ENCODE data around the gene HDGFL2.
A peak's percentile ranks its signal among the peaks of the same experiment; 100 is the strongest.
"Not testable (repeated sequence)": the region's sequence is repeated elsewhere in the genome, so short reads cannot be mapped to it uniquely, and the experiment has no call there.

HDGFL2 gene

DNA sequence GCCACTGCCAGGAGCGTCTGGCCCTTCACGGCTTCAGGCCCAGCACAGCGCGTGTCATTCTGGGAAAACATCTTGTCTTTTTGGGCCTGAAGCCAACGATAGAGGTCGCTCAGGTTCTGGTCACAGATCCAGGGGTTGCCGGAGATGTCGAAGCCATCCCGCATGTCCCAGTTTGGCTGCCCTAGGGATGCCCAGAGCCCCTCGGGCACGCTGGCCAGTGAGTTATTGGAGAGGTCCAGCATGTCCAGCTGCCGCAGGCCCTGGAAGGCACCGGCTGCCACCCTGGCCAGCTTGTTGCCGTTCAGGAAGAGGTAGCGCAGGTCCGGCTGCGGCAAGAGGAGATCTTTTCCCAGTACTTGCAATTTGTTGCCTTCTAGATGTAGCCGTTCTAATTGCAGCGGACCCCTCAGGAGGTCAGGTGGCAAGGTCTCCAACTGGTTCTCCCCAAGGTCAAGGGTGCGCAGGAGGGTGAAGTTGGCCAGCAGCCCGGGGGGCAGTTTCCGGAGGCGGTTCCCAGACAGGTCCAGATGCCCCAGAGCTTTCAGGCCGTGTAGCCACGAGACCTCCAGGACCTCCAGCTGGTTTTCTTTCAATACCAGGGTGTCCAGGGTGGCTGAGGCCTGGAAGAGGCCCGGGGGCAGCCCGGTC, 66.0 kb downstream of the HDGFL2 start:
- no peak for DNase-seq

DNA sequence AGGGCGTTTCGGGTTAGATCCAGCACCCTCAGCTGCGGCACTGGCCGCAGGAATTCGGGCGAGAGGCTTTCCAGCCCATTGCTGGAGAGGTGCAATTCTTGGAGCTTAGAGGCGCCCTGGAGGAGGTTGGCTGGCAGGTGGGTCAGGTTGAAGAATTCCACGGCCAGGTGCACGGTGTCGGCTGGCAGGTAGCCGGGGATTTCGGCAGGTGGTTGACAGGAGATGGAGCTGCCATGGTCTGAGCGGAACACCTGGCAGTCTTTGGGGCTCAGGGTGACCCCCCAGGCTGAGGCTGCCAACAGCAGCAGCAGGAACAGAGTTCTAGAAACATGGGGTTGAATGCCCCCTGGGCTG, 66.5 kb downstream of the HDGFL2 start:
- no peak for DNase-seq

DNA sequence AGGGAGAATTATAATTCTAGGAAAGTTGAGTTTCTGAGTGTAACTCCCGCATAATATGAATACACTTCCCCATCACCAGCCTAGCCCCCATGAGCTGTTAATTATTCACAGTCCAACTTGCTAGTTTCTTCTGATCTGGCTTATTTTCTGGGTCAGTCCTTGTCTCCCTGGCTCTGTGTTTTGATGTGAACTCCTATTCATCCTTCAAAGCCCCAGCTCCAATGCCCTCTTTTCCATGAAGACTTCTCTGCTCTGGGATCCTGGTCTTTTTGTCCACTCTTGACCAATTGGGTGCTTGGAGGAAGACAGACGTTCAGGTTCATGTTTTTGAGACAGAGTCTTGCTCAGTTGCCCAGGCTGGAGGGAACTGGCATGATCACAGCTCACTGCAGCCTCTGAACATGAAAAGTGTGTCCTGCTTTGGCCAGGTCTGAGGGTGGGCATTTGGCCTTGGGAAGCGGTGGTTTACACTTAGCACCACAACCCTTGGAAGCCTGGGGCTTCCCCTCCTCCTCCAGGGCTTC, 67.1 kb downstream of the HDGFL2 start:
- no peak for DNase-seq

DNA sequence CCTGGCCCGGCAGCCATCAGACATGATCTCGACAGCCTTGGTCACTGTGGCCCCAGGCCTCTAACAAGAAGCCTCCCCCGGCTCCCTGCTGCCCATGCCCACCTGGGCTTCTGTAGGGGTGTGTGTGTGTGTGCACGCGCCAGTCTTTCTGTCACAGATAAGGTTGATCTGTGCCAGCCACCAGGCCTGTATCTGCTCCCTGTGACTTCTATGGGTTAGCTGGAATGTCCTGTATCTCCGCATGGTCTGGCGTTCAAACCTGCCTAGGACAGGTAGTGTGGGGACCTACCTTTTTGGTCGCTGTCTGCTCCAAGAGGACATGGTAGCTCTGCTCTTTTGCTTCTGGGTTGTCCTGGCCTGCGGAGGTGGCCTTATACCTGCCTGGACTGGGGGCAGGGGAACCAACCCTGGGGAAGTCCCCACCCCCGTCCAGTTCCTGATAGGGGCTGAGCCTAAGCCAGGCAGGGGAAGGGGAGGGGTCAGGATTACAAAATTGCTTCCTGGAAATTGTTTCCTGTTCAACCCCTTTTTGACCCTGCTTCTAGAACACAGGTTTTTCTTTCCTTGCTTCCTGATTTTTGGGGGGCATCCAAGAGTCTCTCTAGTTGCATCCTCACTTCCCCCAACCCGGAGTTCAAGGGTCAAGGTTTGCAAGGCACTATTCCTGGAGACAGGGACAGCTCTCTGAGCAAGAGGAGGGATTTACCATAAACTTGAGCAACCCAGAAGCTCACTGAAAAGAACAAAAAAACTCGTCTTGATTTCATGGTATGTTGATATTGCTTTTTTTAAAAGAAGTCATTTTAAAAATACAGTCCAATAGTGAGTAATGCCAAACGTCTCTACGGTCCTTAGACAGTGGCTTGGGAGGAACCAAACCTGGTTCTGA, 67.8 kb downstream of the HDGFL2 start, which contains the start of gene LRG1:
LRG1 (minus strand) TSS at position 344 of the 889 bp plus-strand sequence; CDS start at position 321, 23 bp downstream.
- DNase-seq: peak; percentile 16

DNA sequence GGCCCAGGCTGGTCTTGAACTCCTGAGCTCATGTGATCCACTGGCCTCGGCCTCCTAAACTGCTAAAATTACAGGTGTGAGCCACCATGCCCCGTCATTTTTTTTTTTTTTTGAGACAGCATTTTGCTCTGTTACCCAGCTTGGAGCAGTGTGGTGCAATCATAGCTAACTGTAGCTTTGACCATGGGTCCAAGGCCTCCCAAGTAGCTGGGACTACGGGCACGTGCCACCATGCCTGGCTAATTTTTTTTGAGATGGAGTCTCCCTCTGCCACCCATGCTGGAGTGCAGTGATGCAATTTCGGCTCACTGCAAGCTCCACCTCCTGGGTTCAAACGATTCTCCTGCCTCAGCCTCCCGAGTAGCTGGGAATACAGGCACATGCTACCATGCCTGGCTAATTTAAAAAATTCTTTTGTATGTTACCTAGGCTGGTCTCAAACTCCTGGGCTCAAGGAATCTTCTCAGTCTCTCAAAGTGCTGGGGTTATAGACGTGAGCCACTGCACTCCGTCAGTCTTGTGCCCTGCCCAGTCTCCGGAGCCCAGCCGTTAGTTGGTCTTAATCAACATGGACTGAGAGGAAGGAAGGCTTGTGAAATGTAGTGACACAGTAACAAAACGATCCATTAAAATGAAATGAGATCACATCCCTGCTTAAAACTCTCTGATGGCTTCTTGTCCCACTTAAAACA, 69.2 kb downstream of the HDGFL2 start:
- DNase-seq: no peak

DNA sequence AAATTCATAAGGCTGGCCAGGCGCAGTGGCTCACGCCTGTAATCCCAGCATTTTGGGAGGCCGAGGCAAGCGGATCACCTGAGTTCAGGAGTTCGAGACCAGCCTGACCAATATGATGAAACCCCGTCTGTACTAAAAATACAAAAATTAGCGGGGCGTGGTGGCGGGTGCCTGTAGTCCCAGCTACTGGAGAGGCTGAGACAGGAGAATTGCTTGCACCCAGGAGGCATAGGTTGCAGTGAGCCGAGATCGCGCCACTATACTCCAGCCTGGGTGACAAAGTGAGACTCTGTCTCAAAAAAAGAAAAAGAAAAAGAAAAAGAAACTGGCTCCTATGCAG, 69.7 kb downstream of the HDGFL2 start:
- not testable (repeated sequence) for DNase-seq

DNA sequence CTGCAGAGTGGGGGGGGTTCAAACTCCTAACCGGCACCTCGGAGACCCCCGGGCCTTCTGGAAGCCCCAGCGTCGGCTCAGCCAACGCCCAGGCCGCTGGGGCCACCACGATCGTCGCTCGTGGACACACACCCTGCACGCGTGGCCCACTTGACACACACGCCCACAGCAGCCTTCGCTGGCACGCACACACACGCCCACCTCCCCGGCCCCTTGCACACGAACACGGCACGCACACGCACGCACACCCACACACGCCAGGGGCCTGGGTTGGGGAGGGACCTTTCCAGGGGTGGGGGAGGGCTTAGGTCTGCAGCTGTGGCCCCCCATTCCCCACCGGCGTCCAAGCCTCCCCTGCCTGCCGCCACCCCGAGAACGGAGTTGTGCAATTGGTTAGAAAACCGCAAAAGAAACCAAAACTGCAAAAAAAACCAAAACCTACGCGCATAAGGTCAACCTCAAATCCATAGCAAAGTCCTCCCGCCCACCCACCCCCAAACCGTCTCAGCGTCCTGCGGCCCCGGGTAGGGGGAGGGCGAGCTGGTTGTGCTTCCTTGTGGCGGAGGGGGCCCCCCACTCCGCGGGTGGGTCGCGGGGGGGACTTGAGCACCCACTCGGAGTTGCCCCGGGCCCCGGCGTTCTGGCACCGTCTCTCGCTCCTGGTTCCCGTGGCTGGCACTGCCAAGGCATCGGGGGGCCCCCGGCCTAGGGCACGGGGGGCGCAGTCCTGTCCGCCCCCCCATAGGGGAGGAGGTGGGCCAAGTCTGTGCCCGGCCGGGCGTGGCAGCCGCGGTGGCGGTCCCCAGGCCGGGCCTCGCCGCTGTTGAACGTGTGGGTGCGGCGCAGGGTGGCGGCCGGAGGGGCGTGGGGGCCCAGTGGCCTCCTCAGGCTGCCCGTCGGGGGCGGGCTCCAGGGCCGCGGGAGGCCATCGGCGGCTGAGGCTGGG, 71.1 kb downstream of the HDGFL2 start:
- no peak for DNase-seq

DNA sequence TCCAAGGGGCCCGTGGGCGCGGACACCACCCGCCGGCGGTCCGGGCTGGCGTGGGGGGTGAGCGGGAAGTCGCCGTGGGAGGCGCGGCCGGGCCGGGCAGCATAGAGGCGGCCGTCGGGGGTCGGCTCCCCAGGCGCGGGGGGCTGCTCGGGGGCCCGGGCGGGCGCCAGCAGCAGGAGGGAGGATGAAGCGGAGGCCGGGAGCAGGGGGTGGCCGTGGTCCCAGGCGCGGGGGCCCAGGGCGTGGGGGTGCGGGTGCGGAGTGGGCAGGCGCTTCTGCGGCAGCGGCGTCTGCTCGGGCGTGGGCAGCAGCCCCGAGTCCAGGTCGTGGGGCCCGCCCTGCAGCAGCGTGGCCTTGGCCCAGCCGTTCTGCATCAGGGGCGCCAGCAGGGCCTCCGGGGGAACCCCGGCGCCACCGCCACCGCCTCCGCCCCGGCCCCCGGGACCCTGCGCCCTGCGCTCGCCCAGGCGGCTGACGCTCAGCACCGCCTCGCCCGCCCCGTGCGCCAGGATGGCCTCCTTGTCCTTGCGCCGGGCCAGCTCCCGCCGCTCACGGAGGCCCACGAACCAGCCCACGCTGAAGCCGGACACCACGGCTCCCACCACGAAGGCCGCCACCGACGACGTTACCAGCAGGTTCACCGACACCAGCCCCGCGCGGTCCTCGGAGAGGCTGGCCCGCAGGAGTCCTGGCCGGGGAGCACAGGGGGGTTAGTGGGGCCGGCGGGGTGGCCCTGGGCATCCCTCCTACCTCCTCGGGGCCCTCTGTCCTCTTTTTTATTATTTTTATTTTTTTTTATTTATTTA, 71.9 kb downstream of the HDGFL2 start:
- no peak for DNase-seq

DNA sequence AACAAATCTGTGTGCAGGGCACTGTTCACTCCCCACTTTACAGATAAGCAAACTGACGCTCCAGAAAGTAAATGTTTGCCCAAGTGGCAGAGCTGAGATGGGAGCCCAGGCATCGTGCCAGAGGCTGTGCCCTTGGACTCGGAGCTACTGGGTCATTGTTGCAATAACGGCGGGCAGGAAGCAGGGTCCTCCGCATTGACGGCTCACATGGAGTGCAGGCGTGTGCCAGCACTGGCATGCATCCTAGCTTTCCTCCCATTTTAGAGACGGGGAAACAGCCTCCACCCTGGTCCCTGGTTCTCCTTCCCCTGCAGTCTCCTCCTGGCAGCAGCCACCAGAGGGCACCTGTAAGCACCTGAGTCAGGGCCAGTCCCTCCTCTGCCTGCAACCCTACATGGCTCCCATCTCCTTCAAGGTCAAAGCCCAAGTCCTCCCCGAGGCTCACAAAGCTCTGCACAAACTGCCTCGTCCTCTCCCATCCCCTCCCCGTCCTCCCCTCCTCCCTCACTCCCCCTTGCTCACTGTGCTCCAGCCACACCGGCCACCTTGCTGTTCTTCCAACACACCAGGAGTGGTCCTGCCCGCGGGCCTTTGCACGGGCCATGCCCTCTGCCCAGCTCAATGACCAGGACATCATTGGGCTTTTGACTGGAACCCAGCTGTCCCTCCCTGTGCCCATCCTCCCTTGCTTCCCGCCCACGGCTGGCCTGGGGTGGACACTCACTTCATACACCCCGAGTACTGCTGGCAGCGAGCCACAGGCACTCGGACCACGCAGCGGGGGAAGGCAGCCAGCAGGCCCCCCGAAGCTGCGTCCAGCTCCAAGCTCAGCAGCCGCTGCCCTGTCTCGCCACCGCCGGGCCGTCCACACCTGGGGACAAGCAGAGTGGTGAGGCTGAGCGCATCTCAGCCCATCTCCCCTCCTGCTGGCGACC, 75.5 kb downstream of the HDGFL2 start:
- peak; percentile 18 for DNase-seq

DNA sequence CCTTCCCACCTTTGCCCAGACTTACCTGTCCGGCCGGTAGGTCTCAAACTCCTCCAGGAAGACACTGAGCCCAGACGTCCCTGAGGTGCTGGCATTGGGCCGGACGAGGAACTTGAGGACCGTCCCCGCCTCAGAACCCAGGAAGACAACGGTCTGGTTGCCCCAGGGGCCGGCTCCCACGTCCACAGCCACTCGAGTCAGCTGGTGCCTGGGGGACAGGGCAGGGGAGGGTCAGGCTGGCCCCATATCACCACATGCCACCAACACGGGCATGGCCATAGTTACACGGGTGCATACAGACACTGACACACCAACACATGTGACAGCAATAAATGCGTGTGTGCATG, 76.1 kb downstream of the HDGFL2 start:
- no peak for DNase-seq

DNA sequence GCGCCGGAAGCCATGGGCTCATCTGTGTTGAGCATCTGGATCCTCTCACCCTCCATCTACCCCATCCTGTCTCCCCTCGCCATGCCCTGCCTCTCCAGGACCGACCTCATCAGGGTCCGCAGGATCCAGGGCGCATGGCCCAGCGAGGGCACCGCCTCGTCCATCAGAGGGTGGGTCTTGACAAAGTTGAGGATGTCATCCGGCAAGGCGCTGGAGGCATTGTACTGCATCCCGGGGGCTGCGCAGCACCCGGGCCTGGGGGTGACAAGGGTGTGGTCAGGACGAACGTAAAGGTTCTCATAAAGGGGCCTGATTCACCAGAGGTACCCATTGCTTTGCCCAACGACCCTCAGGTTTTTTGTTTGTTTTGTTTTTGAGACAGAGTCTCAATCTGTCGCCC, 77.9 kb downstream of the HDGFL2 start:
- DNase-seq: no peak

DNA sequence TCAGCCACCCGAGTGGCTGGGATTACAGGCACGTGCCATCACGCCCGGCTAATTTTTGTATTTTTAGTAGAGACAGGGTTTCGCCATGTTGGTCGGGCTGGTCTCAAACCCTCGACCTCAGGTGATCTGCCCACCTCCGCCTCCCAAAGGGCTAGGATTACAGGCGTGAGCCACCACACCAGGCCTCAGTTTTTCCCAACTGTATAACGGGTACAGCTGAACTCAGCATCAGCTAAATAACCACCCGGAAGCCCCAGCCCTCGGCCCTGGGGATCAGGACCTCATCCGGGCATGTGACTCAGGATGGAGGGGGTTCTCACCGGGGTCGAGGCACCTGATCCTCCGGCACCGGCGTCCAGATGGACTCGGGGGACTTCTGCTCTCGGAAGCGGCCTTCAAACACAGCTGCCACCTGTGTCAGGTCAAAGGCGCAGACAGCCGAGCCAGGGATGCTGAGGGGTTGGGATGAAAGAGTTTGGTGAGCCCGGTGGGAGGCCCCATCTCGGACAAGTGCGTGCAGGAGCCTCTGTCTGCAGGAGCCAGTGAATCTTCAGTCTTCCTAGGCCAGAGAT, 78.5 kb downstream of the HDGFL2 start:
- no peak for DNase-seq
